Nephron (organoid): ENCODE measurements around the gene TTBK1.
A peak's percentile ranks its signal among the peaks of the same experiment; 100 is the strongest.

Source experiments
- H3K27ac Mint-ChIP-seq, 3 experiments: 2 replicates each; pipeline ENCODE4 v1.8.0; 2020; ENCODE audit warnings: mixed read lengths in 3 of 3, mild to moderate bottlenecking in 2 of 3, moderate library complexity in 1 of 3
- H3K27me3 Mint-ChIP-seq: 2 replicates; pipeline ENCODE4 v1.8.0; 2021; ENCODE audit warnings: low read depth, mild to moderate bottlenecking, moderate library complexity, mixed read lengths
- H3K36me3 Mint-ChIP-seq: 2 replicates; pipeline ENCODE4 v1.8.0; 2020; ENCODE audit warnings: low read depth, mixed read lengths
- H3K4me1 Mint-ChIP-seq: 2 replicates; pipeline ENCODE4 v1.8.0; 2020; ENCODE audit warnings: mixed read lengths
- H3K4me3 Mint-ChIP-seq, 3 experiments: 2 replicates each; pipeline ENCODE4 v1.8.0; 2020; ENCODE audit warnings: mild to moderate bottlenecking in 3 of 3, mixed read lengths in 3 of 3, moderate library complexity in 2 of 3
- H3K9me3 Mint-ChIP-seq: 2 replicates; pipeline ENCODE4 v1.8.0; 2020; ENCODE audit warnings: mixed read lengths
- TF ChIP-seq, protein P1 (sequence below), 3 experiments: fragments of 200-600 bp; sonication (generic); IDR thresholded peaks; one replicate each; pipeline ENCODE4 v1.5.0; 2021; ENCODE audit warnings: antibody characterized with exemption in 3 of 3; ENCODE audit not compliant: unreplicated experiment in 3 of 3

The TTBK1 gene

DNA sequence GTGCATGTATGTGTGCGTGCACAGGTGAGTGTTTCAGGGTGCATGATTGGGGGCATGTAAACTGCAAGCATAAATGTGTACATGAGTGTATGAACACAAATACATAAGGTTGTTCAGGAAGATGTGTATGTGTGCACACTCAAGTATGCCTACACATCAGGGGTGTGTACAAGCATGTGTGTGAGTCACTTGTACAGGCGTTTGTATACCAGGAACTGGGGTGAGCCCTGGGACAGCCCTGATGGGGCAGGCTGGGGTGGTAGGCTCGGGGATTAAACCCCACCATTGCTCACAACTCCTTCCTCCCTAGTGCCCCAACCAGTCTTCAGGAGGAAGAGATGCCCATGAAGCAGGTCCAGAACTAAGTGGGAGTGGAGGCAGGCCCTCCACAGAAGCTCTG, 61.1 kb downstream of the TTBK1 start:
- Mint-ChIP-seq H3K27ac (no peak overlapping the region), H3K4me3 (no peak overlapping the region), H3K27me3 (peaks cover 30% of the 10 kb centered on the region), H3K4me1 (peaks cover 5% of the 10 kb centered on the region), H3K9me3 (no peaks in the 10 kb centered on the region), H3K36me3 (no peaks in the 10 kb centered on the region)
- TF ChIP-seq, protein P1, sequence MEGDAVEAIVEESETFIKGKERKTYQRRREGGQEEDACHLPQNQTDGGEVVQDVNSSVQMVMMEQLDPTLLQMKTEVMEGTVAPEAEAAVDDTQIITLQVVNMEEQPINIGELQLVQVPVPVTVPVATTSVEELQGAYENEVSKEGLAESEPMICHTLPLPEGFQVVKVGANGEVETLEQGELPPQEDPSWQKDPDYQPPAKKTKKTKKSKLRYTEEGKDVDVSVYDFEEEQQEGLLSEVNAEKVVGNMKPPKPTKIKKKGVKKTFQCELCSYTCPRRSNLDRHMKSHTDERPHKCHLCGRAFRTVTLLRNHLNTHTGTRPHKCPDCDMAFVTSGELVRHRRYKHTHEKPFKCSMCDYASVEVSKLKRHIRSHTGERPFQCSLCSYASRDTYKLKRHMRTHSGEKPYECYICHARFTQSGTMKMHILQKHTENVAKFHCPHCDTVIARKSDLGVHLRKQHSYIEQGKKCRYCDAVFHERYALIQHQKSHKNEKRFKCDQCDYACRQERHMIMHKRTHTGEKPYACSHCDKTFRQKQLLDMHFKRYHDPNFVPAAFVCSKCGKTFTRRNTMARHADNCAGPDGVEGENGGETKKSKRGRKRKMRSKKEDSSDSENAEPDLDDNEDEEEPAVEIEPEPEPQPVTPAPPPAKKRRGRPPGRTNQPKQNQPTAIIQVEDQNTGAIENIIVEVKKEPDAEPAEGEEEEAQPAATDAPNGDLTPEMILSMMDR (IDR thresholded peaks at IDR 0.05; ENCODE audit: unreplicated experiment in 3 of 3), result no peak

DNA sequence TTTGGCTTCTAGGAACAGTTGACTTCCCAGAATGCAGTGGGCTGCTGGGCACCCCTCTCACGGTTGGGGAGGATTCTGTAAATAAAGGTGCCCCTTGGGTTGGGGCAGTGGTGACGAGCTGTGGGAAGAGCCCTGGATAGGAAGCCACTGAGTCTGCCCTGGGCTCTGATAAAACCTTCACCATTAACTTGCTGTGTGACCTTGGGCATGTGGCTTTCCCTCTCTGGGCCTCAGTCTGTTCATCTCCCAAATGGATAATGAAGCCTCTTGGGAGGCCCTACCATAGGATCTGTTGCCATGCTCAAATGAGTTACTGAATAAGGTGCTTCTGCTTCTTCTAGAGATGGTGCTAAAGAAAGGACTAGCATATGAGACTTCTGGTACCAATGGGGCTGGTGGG, 61.6 kb downstream of the TTBK1 start:
- Mint-ChIP-seq H3K9me3 (no peaks in the 10 kb centered on the region), H3K4me1 (peaks cover 5% of the 10 kb centered on the region), H3K27me3 (peaks cover 32% of the 10 kb centered on the region), H3K4me3 (no peak overlapping the region), H3K27ac (no peak overlapping the region), H3K36me3 (no peaks in the 10 kb centered on the region)
- TF ChIP-seq, protein P1 (IDR thresholded peaks at IDR 0.05; ENCODE audit: unreplicated experiment in 3 of 3), result no peak

DNA sequence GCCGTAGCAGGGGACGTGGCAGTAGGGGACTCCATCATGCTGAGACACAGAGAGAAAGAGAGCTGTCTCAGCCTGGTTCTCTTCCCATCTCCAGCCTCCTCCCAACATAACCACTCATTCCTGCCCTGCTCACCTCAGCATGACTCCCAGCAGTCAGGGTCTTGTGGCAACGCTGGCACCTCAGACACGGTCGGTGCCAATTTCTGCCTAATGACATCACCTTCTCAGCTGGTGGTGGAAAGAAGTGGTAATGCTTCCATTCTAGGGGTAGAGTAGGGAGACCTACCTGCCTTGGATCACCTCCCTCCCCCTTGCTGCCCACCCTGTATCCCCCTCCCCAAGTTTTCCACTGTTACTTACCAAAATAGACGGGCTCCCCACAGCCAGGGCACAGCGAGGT, 62.8 kb downstream of the TTBK1 start:
- peaks cover 5% of the 10 kb centered on the region for H3K4me1 Mint-ChIP-seq
- no peaks in the 10 kb centered on the region for H3K36me3 Mint-ChIP-seq
- TF ChIP-seq, protein P1 (IDR thresholded peaks at IDR 0.05; ENCODE audit: unreplicated experiment in 3 of 3), result no peak
- no peaks in the 10 kb centered on the region for H3K9me3 Mint-ChIP-seq
- no peak overlapping the region for H3K4me3 Mint-ChIP-seq
- H3K27ac Mint-ChIP-seq, result no peak overlapping the region
- peaks cover 38% of the 10 kb centered on the region for H3K27me3 Mint-ChIP-seq

- Mint-ChIP-seq H3K36me3 (no peaks in the 10 kb centered on the region), H3K4me1 (peaks cover 5% of the 10 kb centered on the region), H3K9me3 (no peaks in the 10 kb centered on the region), H3K27ac (no peak overlapping the region), H3K4me3 (peak overlapping the region; percentile 8 to 50 (median 41)), H3K27me3 (peaks cover 41% of the 10 kb centered on the region)
- TF ChIP-seq, protein P1 (IDR thresholded peaks at IDR 0.05; ENCODE audit: unreplicated experiment in 3 of 3), result no peak
Observed at GRCh38 chr6:43307451-43308100, 64.3 kb downstream of the TTBK1 start.

DNA sequence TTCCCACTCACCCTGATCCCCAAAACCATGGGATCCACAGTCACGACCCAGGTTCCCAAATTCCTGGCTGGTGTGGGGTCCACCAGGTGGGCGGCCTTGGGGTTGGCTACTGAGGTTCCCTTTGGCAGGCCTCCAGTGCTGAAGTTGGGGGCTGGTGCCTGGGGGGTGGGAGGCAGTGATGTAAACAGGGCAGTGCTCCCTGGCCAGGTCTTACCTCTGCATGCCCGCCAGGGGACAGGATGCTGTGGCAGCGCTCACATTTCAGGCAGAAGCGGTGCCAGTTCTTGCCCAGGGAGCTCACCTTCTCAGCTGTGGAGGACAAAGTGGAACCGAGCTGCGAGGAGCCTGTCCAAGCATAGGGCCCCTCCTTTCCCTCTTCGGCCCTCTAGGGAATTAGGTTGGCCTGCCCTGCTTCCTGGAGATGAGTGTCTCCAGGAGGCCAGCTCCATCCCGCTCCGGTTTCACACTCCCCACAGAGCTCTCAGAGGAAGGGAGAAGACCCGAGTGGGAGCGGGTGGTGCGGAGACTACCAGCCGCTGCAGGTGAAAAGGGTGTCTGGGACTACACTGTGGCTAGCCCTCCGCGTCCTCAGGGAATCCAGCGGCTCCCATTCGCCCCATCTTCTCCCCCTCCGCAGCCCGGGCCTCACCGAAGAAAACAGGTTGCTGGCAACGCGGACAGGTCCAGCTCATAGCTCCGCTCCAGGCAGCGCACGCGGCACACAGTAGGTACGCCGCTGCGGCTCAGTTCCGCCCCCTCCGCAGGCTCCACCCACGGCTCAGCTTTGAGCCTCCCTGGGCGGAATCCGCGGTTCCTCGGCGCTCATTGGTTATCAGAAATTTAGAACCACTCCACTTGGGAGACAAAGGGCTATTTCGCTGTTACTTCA, 65.1 kb downstream of the TTBK1 start, which contains the start of gene CRIP3:
Gene CRIP3 (minus strand): TSS at position 726 of the 889 bp plus-strand sequence. CDS start 34 bp downstream, at position 692.
- Mint-ChIP-seq H3K36me3 (no peaks in the 10 kb centered on the region), H3K9me3 (no peaks in the 10 kb centered on the region), H3K4me3 (peak within 1 kb of the TSS; percentile 73 to 84 (median 82)), H3K27ac (no peak within 1 kb of the TSS), H3K27me3 (peaks cover 41% of the 10 kb centered on the region), H3K4me1 (peaks cover 5% of the 10 kb centered on the region)
- TF ChIP-seq, protein P1 (IDR thresholded peaks at IDR 0.05; ENCODE audit: unreplicated experiment in 3 of 3), result no peak
